NCI-H2107 treated with DMSO at 0.1 percent for 48 hours (cell line): Measurements from ENCODE around the gene MPIG6B.

Experiments
- DNase-seq: peaks from one replicate; lab custom pipeline; 2025; ENCODE audit not compliant: unreplicated experiment; lab: John Stamatoyannopoulos, UW

The MPIG6B gene

GRCh38 chr6:31736768-31737314 is 13.7 kb downstream of the MPIG6B start:
- no peak for DNase-seq

- no peak for DNase-seq
Measured at GRCh38 chr6:31737315-31737990, 14.3 kb downstream of the MPIG6B start.

- DNase-seq: no peak
Measured at GRCh38 chr6:31737991-31738979, 15.1 kb downstream of the MPIG6B start.

GRCh38 chr6:31739639-31740396 is 16.6 kb downstream of the MPIG6B start, which contains the start of gene MSH5:
TSS of gene MSH5 (plus strand) at chr6:31740005. CDS start at chr6:31740467, 462 bp downstream.
- DNase-seq: no peak

- DNase-seq: no peak
Measured at GRCh38 chr6:31740397-31741223, 17.4 kb downstream of the MPIG6B start.

- DNase-seq: no peak
Measured at GRCh38 chr6:31741815-31742214, 18.6 kb downstream of the MPIG6B start.

GRCh38 chr6:31742894-31743293 is 19.7 kb downstream of the MPIG6B start:
- DNase-seq: no peak

- DNase-seq: no peak
Measured at GRCh38 chr6:31744422-31744821, 21.2 kb downstream of the MPIG6B start.

- DNase-seq: no peak
Measured at GRCh38 chr6:31749301-31750036, 26.3 kb downstream of the MPIG6B start.

GRCh38 chr6:31750411-31751022 is 27.3 kb downstream of the MPIG6B start:
- DNase-seq: no peak

- DNase-seq: no peak
Measured at GRCh38 chr6:31752739-31753319, 29.7 kb downstream of the MPIG6B start.

GRCh38 chr6:31758281-31758680 is 35.1 kb downstream of the MPIG6B start:
- DNase-seq: no peak

GRCh38 chr6:31760790-31761189 is 37.6 kb downstream of the MPIG6B start:
- DNase-seq: no peak

GRCh38 chr6:31761343-31761742 is 38.2 kb downstream of the MPIG6B start:
- no peak for DNase-seq

- no peak for DNase-seq
Measured at GRCh38 chr6:31762356-31762755, 39.2 kb downstream of the MPIG6B start, which contains the start of gene SAPCD1. TSS of gene SAPCD1 (plus strand) at chr6:31762656. CDS start at chr6:31763055, 399 bp downstream.

GRCh38 chr6:31762878-31763618 is 39.9 kb downstream of the MPIG6B start:
- DNase-seq: no peak

GRCh38 chr6:31763619-31763940 is 40.4 kb downstream of the MPIG6B start:
- no peak for DNase-seq

GRCh38 chr6:31764198-31764597 is 41.0 kb downstream of the MPIG6B start:
- no peak for DNase-seq
